Measurements from ENCODE around the gene ACO2.

The ACO2 gene

GRCh38 chr22:41504397-41504796 is 35.5 kb downstream of the ACO2 start:
- Histone ChIP-seq H3K27me3 (no peaks in the 10 kb centered on the region), H3K9me3 (no peaks in the 10 kb centered on the region), H3K36me3 (peaks cover 56% of the 10 kb centered on the region), H3K27ac (no peak overlapping the region), H3K4me3 (ENCODE audit: low read depth in 1 of 2, low read length in 1 of 2) (no peak overlapping the region), H3K4me1 (ENCODE audit: control insufficient read depth in 1 of 2, insufficient read depth in 1 of 2, low read depth in 1 of 2, low read length in 1 of 2) (no peaks in the 10 kb centered on the region)
- TF ChIP-seq CTCF (IDR thresholded peaks at IDR 0.05): no peak

- Histone ChIP-seq H3K27me3 (no peaks in the 10 kb centered on the region), H3K4me3 (ENCODE audit: low read depth in 1 of 2, low read length in 1 of 2) (no peak overlapping the region), H3K4me1 (ENCODE audit: control insufficient read depth in 1 of 2, insufficient read depth in 1 of 2, low read depth in 1 of 2, low read length in 1 of 2) (no peaks in the 10 kb centered on the region), H3K36me3 (peaks cover 55% of the 10 kb centered on the region), H3K27ac (no peak overlapping the region), H3K9me3 (no peaks in the 10 kb centered on the region)
- no peak for TF ChIP-seq CTCF (IDR thresholded peaks at IDR 0.05)
These were observed 35.9 kb downstream of the ACO2 start for GRCh38 chr22:41504816-41505215.

GRCh38 chr22:41505511-41506220 is 36.7 kb downstream of the ACO2 start:
- no peak for TF ChIP-seq CTCF (IDR thresholded peaks at IDR 0.05)
- H3K4me3 ChIP-seq (ENCODE audit: low read depth in 1 of 2, low read length in 1 of 2): no peak overlapping the region
- no peak overlapping the region for H3K27ac ChIP-seq
- H3K9me3 ChIP-seq: no peaks in the 10 kb centered on the region
- H3K4me1 ChIP-seq (ENCODE audit: control insufficient read depth in 1 of 2, insufficient read depth in 1 of 2, low read depth in 1 of 2, low read length in 1 of 2): no peaks in the 10 kb centered on the region
- no peaks in the 10 kb centered on the region for H3K27me3 ChIP-seq
- peaks cover 57% of the 10 kb centered on the region for H3K36me3 ChIP-seq

DNA sequence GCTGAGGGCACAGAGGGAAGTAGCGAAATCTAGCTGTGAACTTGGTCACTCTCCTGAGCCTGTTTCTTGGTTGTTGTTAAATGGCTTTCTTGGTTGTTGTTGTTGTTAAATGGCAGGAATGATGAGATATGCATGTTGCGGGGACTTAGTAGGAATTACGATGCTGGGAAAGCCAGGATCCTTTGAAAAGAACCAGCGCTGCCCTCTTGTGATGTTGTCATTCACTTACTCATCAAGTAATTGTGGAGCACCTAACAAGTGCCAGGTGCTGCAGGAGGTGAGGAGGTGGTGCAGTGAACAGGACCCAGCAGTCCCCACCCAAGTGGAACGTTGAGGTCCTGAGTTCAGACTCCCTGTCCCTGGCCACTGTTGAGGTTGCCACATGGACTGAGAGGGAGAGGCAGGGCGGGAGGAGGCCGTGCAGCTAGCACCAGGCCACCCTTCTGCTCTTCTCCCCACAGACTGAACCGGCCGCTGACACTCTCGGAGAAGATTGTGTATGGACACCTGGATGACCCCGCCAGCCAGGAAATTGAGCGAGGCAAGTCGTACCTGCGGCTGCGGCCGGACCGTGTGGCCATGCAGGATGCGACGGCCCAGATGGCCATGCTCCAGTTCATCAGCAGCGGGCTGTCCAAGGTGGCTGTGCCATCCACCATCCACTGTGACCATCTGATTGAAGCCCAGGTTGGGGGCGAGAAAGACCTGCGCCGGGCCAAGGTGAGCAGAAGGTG is 38.6 kb downstream of the ACO2 start:
- no peaks in the 10 kb centered on the region for H3K9me3 ChIP-seq
- H3K4me1 ChIP-seq (ENCODE audit: control insufficient read depth in 1 of 2, insufficient read depth in 1 of 2, low read depth in 1 of 2, low read length in 1 of 2): no peaks in the 10 kb centered on the region

DNA sequence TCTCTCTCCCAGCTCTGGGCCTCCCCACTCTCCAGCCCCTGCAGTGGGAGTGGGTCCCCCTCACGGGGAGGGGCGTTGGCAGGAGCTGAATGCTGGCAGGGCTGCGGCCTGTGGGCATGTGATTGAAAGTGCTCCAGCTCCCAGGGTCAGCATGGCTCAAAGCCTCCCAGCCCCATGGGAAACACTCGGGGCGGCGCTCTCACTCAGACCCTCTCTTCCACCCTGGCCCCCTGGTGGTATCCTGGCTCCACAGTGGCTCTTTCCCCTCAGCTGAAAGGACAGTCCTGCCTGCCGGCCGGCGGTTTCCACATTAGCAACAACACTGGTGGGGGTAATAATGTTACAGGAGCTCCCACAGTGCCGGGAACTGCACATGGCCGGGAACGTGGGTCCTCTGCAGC is 39.9 kb downstream of the ACO2 start:
- TF ChIP-seq CTCF (IDR thresholded peaks at IDR 0.05): no peak
- Histone ChIP-seq H3K27ac (no peak overlapping the region), H3K4me1 (ENCODE audit: control insufficient read depth in 1 of 2, insufficient read depth in 1 of 2, low read depth in 1 of 2, low read length in 1 of 2) (no peaks in the 10 kb centered on the region), H3K36me3 (peaks cover 64% of the 10 kb centered on the region), H3K4me3 (ENCODE audit: low read depth in 1 of 2, low read length in 1 of 2) (no peak overlapping the region), H3K9me3 (no peaks in the 10 kb centered on the region), H3K27me3 (no peaks in the 10 kb centered on the region)

More for the DNA sequence above, 38.6 kb downstream of the ACO2 start:
- Histone ChIP-seq H3K27ac (no peak overlapping the region), H3K36me3 (peaks cover 55% of the 10 kb centered on the region), H3K4me3 (ENCODE audit: low read depth in 1 of 2, low read length in 1 of 2) (no peak overlapping the region), H3K27me3 (no peaks in the 10 kb centered on the region)
- no peak for TF ChIP-seq CTCF (IDR thresholded peaks at IDR 0.05)

All from neutrophil (primary cell).